Measurements from ENCODE around the gene BTRC.
"Not testable (repeated sequence)": the region's sequence is repeated elsewhere in the genome, so short reads cannot be mapped to it uniquely, and the experiment has no call there.

DNA sequence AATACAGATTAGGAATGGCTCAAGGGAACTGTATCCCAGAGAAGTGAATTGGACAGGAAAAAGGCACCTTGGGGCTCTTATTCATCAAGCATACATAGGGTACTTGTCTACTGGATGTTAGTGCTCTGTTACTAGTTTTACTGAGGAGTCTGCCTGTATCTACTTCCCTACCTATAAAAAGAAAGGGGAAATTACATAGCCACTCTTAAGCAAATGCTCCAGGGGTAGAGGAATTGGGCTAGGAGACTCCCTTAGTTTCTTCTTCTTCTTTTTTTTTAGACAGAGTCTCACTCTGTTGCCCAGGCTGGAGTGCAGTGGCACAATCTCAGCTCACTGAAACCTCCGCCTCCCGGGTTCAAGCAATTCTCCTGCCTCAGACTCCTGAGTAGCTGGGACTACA, 239.4 kb downstream of the BTRC start:
- TF ChIP-seq GLIS3 (CRISPR knock-in tag; IDR thresholded peaks at IDR 0.05); ZNF70 (CRISPR knock-in tag; IDR thresholded peaks at IDR 0.05); ESRRG (CRISPR knock-in tag; IDR thresholded peaks at IDR 0.05); ARNTL (CRISPR knock-in tag; IDR thresholded peaks at IDR 0.05; ENCODE audit: borderline replicate concordance, low read depth); ZFP30 (CRISPR knock-in tag; IDR thresholded peaks at IDR 0.05): not testable (repeated sequence)
- TF ChIP-seq, protein P1, sequence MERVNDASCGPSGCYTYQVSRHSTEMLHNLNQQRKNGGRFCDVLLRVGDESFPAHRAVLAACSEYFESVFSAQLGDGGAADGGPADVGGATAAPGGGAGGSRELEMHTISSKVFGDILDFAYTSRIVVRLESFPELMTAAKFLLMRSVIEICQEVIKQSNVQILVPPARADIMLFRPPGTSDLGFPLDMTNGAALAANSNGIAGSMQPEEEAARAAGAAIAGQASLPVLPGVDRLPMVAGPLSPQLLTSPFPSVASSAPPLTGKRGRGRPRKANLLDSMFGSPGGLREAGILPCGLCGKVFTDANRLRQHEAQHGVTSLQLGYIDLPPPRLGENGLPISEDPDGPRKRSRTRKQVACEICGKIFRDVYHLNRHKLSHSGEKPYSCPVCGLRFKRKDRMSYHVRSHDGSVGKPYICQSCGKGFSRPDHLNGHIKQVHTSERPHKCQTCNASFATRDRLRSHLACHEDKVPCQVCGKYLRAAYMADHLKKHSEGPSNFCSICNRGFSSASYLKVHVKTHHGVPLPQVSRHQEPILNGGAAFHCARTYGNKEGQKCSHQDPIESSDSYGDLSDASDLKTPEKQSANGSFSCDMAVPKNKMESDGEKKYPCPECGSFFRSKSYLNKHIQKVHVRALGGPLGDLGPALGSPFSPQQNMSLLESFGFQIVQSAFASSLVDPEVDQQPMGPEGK (CRISPR knock-in tag; IDR thresholded peaks at IDR 0.05; ENCODE audit: borderline replicate concordance) = not testable (repeated sequence)
